HCT116 (cell line): ENCODE data around the gene BTD. TPM values are rescaled to one million over a fixed set of nuclear protein-coding genes. Genes with fewer than 3 reads are reported as not detected.

Source experiments
- ATAC-seq: fragments of 200-7000 bp; cut with Tn5 transposase; 2 replicates; pipeline ENCODE4 v1.9.1; 2020; ENCODE audit warnings: mild to moderate bottlenecking, moderate library complexity
- BruUV-seq: library from RNA; stranded (reverse); fragments of 400-500 nt; replicated peaks from 2 replicates; lab custom pipeline; 2021; lab: Mats Ljungman, UMichigan
- CTCF ChIA-PET: fragments of 300-600 bp; sonication (Branson Sonifier 250); formaldehyde crosslinking; loops from one replicate; lab custom pipeline; 2021; ENCODE audit warnings: antibody characterized with exemption; lab: Charles Lee
- POLR2A ChIA-PET: fragments of 300-600, 350-600 bp; sonication (Branson Sonifier 250); formaldehyde crosslinking; loops from one replicate; lab custom pipeline; 2021; ENCODE audit warnings: antibody characterized with exemption; lab: Charles Lee
- RAD21 ChIA-PET, 2 experiments: fragments of 300-600 bp; sonication (Branson Sonifier 250); formaldehyde crosslinking; loops; one replicate each; lab custom pipeline; 2023; ENCODE audit warnings: low total read pairs in 2 of 2; ENCODE audit not compliant: uncharacterized antibody in 2 of 2, unreplicated experiment in 2 of 2, low non-redundant PET in 1 of 2; lab: Charles Lee
- DNase-seq: peaks from one replicate; pipeline ENCODE4 v3.0.0-alpha.2; 2010; ENCODE audit warnings: low read depth, low spot score
- H2AFZ ChIP-seq: fragments of 200-600 bp; shearing (Covaris generic), sonication (generic); 2 replicates; pipeline ENCODE4 v1.6.1; 2017; ENCODE audit warnings: low read depth, mixed run types, mixed read lengths, antibody characterized with exemption, low read length; ENCODE audit not compliant: poor library complexity, severe bottlenecking
- H3K27ac ChIP-seq: 2 replicates; pipeline ENCODE4 v1.5.1; 2012; ENCODE audit warnings: low read depth, low read length
- H3K27me3 ChIP-seq: fragments of 200-600 bp; sonication (generic); 2 replicates; pipeline ENCODE4 v1.6.1; 2016; ENCODE audit warnings: mixed run types, low read length, mixed read lengths; ENCODE audit not compliant: insufficient read depth
- H3K36me3 ChIP-seq, 2 experiments: fragments of 200-500 bp in 1 of 2; fragments of 200-600 bp in 1 of 2; sonication (Bioruptor generic) in 1 of 2; sonication (generic) in 1 of 2; 2 replicates each; pipeline versions ENCODE4 v1.5.1 to v1.6.1; 2014 to 2016; ENCODE audit warnings: low read length in 2 of 2, inconsistent platforms in 1 of 2, mixed read lengths in 1 of 2, mixed run types in 1 of 2; ENCODE audit not compliant: insufficient read depth in 2 of 2, control insufficient read depth in 1 of 2
- H3K4me1 ChIP-seq, 2 experiments: fragments of 200-600 bp in 1 of 2; sonication (generic) in 1 of 2; 2 replicates each; pipeline versions ENCODE4 v1.5.1 to v1.6.1; 2012 to 2017; ENCODE audit warnings: low read length in 2 of 2, inconsistent platforms in 1 of 2, mild to moderate bottlenecking in 1 of 2, mixed read lengths in 1 of 2, mixed run types in 1 of 2, moderate library complexity in 1 of 2; ENCODE audit not compliant: insufficient read depth in 2 of 2, control insufficient read depth in 1 of 2
- H3K4me2 ChIP-seq: fragments of 200-600 bp; sonication (generic); 2 replicates; pipeline ENCODE4 v1.6.1; 2017; ENCODE audit warnings: mixed run types, low read length, mixed read lengths
- H3K4me3 ChIP-seq, 2 experiments: fragments of 200-600 bp in 1 of 2; sonication (generic) in 1 of 2; replicated peaks in 1 of 2; 2 replicates each; pipeline ENCODE4 v1.5.1; 2011 to 2016; ENCODE audit warnings: low read length in 2 of 2, control low read depth in 1 of 2, low read depth in 1 of 2, mild to moderate bottlenecking in 1 of 2, mixed read lengths in 1 of 2, mixed run types in 1 of 2
- H3K79me2 ChIP-seq: fragments of 200-600 bp; sonication (generic); 2 replicates; pipeline ENCODE4 v1.6.1; 2017; ENCODE audit warnings: mild to moderate bottlenecking, mixed run types, low read length, moderate library complexity, mixed read lengths; ENCODE audit not compliant: insufficient read depth
- H3K9ac ChIP-seq: fragments of 200-600 bp; sonication (generic); 2 replicates; pipeline ENCODE4 v1.6.1; 2016; ENCODE audit warnings: low read length, mixed read lengths
- H3K9me2 ChIP-seq: fragments of 200-600 bp; sonication (generic), shearing (Covaris generic); 2 replicates; pipeline ENCODE4 v1.6.1; 2017; ENCODE audit warnings: mixed run types, mild to moderate bottlenecking, moderate library complexity; ENCODE audit not compliant: insufficient read depth
- H3K9me3 ChIP-seq, 2 experiments: fragments of 200-500 bp in 1 of 2; fragments of 200-600 bp in 1 of 2; sonication (Bioruptor generic) in 1 of 2; sonication (generic) in 1 of 2; 2 replicates each; pipeline ENCODE4 v1.6.1; 2014 to 2017; ENCODE audit warnings: low read length in 2 of 2, mixed read lengths in 2 of 2, inconsistent platforms in 1 of 2, low read depth in 1 of 2, mild to moderate bottlenecking in 1 of 2, mixed run types in 1 of 2, moderate library complexity in 1 of 2; ENCODE audit not compliant: control insufficient read depth in 1 of 2, insufficient read depth in 1 of 2
- H4K20me1 ChIP-seq: fragments of 200-600 bp; sonication (generic), shearing (Covaris generic); 2 replicates; pipeline ENCODE4 v1.6.1; 2017; ENCODE audit warnings: mixed run types, mild to moderate bottlenecking, moderate library complexity; ENCODE audit not compliant: insufficient read depth
- ATF3 ChIP-seq: IDR thresholded peaks from 2 replicates; pipeline ENCODE4 v1.6.1; 2012
- CBX3 ChIP-seq: IDR thresholded peaks from 2 replicates; pipeline ENCODE4 v1.6.1; 2012; ENCODE audit warnings: low read depth
- CEBPB ChIP-seq: IDR thresholded peaks from 2 replicates; pipeline ENCODE4 v1.6.1; 2012; ENCODE audit warnings: low read depth
- CTCF ChIP-seq, 3 experiments: fragments of 200-600 bp in 1 of 3; sonication (generic) in 1 of 3; IDR thresholded peaks in 2 of 3; conservative IDR thresholded peaks in 1 of 3; 2 replicates each; pipeline ENCODE4 v1.5.1; 2012 to 2017; ENCODE audit warnings: low read depth in 2 of 3, low read length in 2 of 3, antibody characterized with exemption in 1 of 3, borderline replicate concordance in 1 of 3, control low read depth in 1 of 3, mild to moderate bottlenecking in 1 of 3, mixed read lengths in 1 of 3, mixed run types in 1 of 3, moderate library complexity in 1 of 3; ENCODE audit not compliant: insufficient read depth in 1 of 3
- EGR1 ChIP-seq: IDR thresholded peaks from 2 replicates; pipeline ENCODE4 v1.6.1; 2012; ENCODE audit warnings: low read depth
- ELF1 ChIP-seq: IDR thresholded peaks from 2 replicates; pipeline ENCODE4 v1.6.1; 2012; ENCODE audit warnings: low read depth, borderline replicate concordance
- EZH2 ChIP-seq: fragments of 200-600 bp; sonication (generic); IDR thresholded peaks from 2 replicates; pipeline ENCODE4 v1.6.1; 2017; ENCODE audit warnings: antibody characterized with exemption, mixed run types
- EZH2phosphoT487 ChIP-seq: fragments of 200-600 bp; IDR thresholded peaks from 2 replicates; pipeline ENCODE4 v1.6.1; 2018; ENCODE audit warnings: antibody characterized with exemption, borderline replicate concordance
- FOSL1 ChIP-seq: IDR thresholded peaks from 2 replicates; pipeline ENCODE4 v1.6.1; 2012; ENCODE audit warnings: low read depth
- JUND ChIP-seq: IDR thresholded peaks from 2 replicates; pipeline ENCODE4 v1.6.1; 2012
- MAX ChIP-seq: IDR thresholded peaks from 2 replicates; pipeline ENCODE4 v1.6.1; 2012
- POLR2A ChIP-seq: IDR thresholded peaks from 2 replicates; pipeline ENCODE4 v1.7.0; 2011; ENCODE audit warnings: borderline replicate concordance; ENCODE audit not compliant: insufficient read depth, insufficient read length; ENCODE audit errors: extremely low read depth
- POLR2AphosphoS5 ChIP-seq: IDR thresholded peaks from 2 replicates; pipeline ENCODE4 v1.6.1; 2011; ENCODE audit warnings: mild to moderate bottlenecking, low read depth, low read length, moderate library complexity
- RAD21 ChIP-seq: IDR thresholded peaks from 2 replicates; pipeline ENCODE4 v1.6.1; 2012; ENCODE audit warnings: low read depth, mild to moderate bottlenecking
- SIN3A ChIP-seq: IDR thresholded peaks from 2 replicates; pipeline ENCODE4 v1.6.1; 2012; ENCODE audit warnings: low read depth
- SRF ChIP-seq: IDR thresholded peaks from 2 replicates; pipeline ENCODE4 v1.6.1; 2012; ENCODE audit warnings: low read depth
- TCF7L2 ChIP-seq: IDR thresholded peaks from 2 replicates; pipeline ENCODE4 v1.7.0; 2011; ENCODE audit warnings: borderline replicate concordance, inconsistent platforms; ENCODE audit not compliant: insufficient read depth, insufficient read length; ENCODE audit errors: extremely low read depth
- YY1 ChIP-seq: IDR thresholded peaks from 2 replicates; pipeline ENCODE4 v1.6.1; 2011; ENCODE audit warnings: low read length, low read depth, moderate library complexity, mild to moderate bottlenecking; ENCODE audit not compliant: insufficient replicate concordance; ENCODE audit errors: extremely low read depth
- ZBTB33 ChIP-seq: IDR thresholded peaks from 2 replicates; pipeline ENCODE4 v1.6.1; 2011; ENCODE audit warnings: mild to moderate bottlenecking, low read length, moderate library complexity; ENCODE audit not compliant: insufficient replicate concordance; ENCODE audit errors: extremely low read depth
- ZFX ChIP-seq: fragments of 450-650 bp; IDR thresholded peaks from 2 replicates; pipeline ENCODE4 v1.6.1; 2017
- intact Hi-C: fragments of 100-400 bp; cut with micrococcal nuclease; formaldehyde crosslinking; loops from 2 replicates; pipeline ENCODE4 v1.10.0; 2022
- total RNA-seq: library from RNA; stranded (reverse); gene quantifications from one replicate; pipeline ENCODE4 v1.2.1, GENCODE V29; 2021; ENCODE audit not compliant: unreplicated experiment

The BTD gene
- total RNA-seq, 1 experiment from 2014 or later: 5.0 TPM

- no peaks in the 10 kb centered on the region for H3K79me2 ChIP-seq
- TF ChIP-seq EGR1 (no peak), FOSL1 (no peak), YY1 (no peak), ZBTB33 (no peak), CEBPB (no peak), EZH2phosphoT487 (no peak), SRF (no peak), POLR2AphosphoS5 (no peak), CTCF (IDR thresholded peaks at IDR 0.05 in 2 of 3, conservative IDR thresholded peaks at IDR 0.05 in 1 of 3; ENCODE audit: borderline replicate concordance in 1 of 3, insufficient read depth in 1 of 3, low read depth in 2 of 3, low read length in 2 of 3) (no peak), MAX (no peak), JUND (no peak), CBX3 (no peak), RAD21 (no peak), ELF1 (no peak), EZH2 (no peak), POLR2A (no peak), ZFX (no peak), ATF3 (no peak), TCF7L2 (no peak), SIN3A (no peak)
- no peaks in the 10 kb centered on the region for H4K20me1 ChIP-seq
- H3K36me3 ChIP-seq: no peaks in the 10 kb centered on the region; a peak in 1 of 4 replicates
- no peak overlapping the region for H3K4me2 ChIP-seq
- no peak overlapping the region for H3K27ac ChIP-seq
- ChIA-PET RAD21 (no interaction called here), CTCF (no interaction called here), POLR2A (no interaction called here)
- no peaks in the 10 kb centered on the region for H3K9me3 ChIP-seq
- BruUV-seq: no TSS peak
- intact Hi-C loops: loop anchor here (2.0 to 5.0 kb wide), 4 partner anchors 288 to 634 kb away; no protein-coding TSS in a partner anchor
- peaks cover 4 to 6% of the 10 kb centered on the region in 2 experiments; a peak in 3 of 4 replicates for H3K4me1 ChIP-seq
- no peaks in the 10 kb centered on the region for H3K9me2 ChIP-seq
- no peak overlapping the region for H3K9ac ChIP-seq
- H3K4me3 ChIP-seq: no peak overlapping the region
- DNase-seq (no peak), ATAC-seq (no peak)
- no peaks in the 10 kb centered on the region for H3K27me3 ChIP-seq
- H2AFZ ChIP-seq: no peak overlapping the region
These were observed 45.0 kb upstream of the BTD start for GRCh38 chr3:15556512-15556911.
